GM08714 (cell line): ENCODE results near the gene PANX2.

Experiments
- H3K4me3 ChIP-seq: fragments of 200-500 bp; sonication (Bioruptor generic); 2 replicates; pipeline ENCODE4 v1.5.1; 2014; ENCODE audit warnings: mild to moderate bottlenecking, low read length, inconsistent platforms
- ZNF274 ChIP-seq: IDR thresholded peaks from 2 replicates; pipeline ENCODE4 v1.6.1; 2012; ENCODE audit warnings: mild to moderate bottlenecking, low read depth, low read length

PANX2 gene

GRCh38 chr22:50180727-50181521, 10.4 kb downstream of the PANX2 start:
- H3K4me3 ChIP-seq: no peak overlapping the region
- TF ChIP-seq ZNF274: no peak

GRCh38 chr22:50182176-50183081, 11.9 kb downstream of the PANX2 start:
- no peak for TF ChIP-seq ZNF274
- no peak overlapping the region for H3K4me3 ChIP-seq

DNA sequence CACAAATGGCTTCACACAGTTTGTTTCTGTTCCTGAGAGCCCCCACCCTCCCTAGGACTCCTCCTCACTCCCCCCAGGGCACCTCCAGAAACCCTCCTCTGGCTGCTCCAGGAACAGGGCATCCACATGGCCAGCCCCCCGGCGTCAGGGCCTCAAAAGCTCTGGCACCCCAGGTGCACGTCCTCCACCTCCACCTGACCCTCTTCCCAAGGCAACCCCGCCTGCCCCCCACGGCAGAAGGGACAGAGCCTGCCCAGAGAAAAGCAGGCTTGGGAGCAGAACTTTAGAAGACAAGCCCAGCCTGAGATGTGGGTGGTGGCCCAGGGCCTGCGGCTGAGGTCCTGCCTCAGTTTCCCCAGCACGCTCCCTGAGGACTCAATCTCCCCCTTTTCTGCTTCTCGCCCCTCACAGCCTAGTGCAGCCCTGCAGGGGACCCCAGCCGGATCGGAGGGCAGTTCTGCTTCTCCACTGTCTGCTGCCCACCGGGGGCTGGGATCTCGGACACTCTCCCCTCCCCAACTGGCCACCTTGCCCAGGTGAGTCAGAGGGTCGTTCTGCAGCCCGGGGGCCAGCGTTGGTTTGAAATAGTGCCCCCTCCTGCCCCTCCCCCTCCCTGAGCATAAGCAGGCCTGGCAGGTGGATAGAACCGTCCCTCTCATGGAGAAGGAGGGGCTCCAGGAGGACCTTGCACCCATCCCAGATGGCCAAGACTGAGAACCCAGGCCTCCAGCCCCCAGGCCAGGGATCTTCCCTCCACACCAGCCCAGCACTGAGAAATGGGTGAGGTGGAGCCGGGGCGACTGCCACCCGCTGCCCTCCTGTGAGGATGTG, 12.8 kb downstream of the PANX2 start:
- TF ChIP-seq ZNF274: no peak

GRCh38 chr22:50184004-50184901, 13.7 kb downstream of the PANX2 start:
- H3K4me3 ChIP-seq: no peak overlapping the region

More for the DNA sequence above, 12.8 kb downstream of the PANX2 start:
- no peak overlapping the region for H3K4me3 ChIP-seq

DNA sequence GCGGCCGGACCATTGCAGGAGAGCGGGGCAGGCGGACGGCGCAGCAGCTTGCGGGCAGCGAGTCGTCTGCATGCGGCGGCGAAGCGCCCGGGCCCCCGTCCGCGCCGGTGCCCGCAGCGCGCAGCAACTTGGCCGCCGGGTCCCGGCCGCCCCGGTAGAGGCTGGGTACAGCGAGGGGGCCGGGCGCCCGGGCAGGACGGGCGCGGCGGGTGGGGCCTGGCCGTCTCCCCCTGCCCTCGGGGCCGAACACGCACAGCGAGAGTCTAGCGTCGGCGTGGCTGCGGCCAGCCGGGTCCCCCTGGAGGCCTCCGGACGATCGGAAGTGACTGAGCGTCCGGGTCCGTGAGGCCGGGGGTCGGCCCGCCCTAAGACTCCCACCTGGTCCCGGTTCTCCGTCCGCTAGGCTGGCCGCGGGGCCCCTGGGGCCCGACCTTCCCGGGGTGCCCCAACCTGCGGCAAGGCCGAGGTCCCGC, 14.4 kb downstream of the PANX2 start:
- peak overlapping the region; percentile 2; the same call in 1 of the 2 replicates for H3K4me3 ChIP-seq
- TF ChIP-seq ZNF274: no peak

More at GRCh38 chr22:50184004-50184901, 13.7 kb downstream of the PANX2 start:
- TF ChIP-seq ZNF274: no peak

DNA sequence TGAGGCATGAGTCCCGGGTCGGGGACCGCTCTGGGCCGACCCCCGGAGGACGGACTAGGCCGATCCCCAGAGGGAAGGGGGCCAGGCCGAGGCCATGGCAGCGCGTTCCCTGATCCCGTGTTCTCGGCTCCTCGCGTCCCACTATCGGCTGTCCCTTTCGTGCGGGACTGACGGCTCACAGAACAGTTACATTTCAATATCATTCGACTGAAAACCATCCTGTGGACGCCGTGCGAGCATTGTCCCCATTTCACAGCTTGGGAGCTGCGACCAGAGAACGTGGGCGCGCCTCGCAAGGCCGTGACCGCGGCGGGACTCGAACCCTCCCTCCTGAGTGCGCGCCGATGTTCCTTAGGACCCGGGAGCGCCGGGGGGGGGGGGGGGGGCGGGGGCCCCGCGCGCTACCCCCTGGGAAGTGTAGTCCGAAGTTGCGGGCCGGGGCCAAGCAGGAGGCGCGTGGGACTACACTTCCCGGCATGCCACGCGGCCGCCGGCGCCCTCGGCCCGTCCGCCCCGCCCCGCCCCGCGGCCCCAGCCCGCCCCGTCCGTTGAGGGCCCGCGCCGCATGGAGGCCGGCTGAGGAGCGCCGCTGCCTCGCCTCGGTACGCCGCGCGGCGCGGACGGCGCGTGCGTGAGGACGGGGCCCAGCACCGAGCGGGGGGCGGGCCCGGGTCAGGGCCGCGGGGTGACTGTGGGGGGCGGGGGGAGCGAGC, 15.0 kb downstream of the PANX2 start, which contains the start of gene TRABD:
TRABD (plus strand) TSS at position 539 of the 713 bp plus-strand sequence. CDS start 7,148 bp downstream, outside the sequence.
- TF ChIP-seq ZNF274: no peak
- peak within 1 kb of the TSS; percentile 77 for H3K4me3 ChIP-seq

DNA sequence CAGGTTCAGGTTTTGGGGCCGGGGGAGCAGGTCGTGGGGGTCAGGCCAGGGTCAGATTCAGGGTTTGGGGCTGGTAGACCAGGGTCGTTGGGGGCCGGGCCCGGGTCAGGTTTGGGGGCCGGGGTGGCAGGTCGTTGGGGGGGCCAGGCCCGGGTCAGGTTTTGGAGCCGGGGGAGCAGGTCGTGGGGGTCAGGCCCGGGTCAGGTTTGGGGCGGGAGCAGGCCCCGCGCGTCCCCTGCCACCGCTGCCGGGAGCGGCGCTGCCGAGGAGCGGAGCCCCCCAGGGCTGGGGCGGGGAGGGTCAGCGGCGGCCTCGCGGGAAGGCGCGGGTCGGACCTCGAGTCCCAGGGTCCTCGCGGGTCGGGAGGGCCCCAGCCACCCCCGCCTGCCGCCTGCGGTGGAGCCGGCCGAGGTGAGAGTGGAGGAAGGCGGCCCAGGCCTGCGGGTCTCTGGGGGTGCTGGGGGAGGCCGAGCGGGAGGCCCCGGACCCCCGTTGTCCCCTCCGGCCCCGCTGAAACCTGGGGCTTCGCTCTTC, 15.7 kb downstream of the PANX2 start:
- no peak for TF ChIP-seq ZNF274
- H3K4me3 ChIP-seq: peak overlapping the region; percentile 77

DNA sequence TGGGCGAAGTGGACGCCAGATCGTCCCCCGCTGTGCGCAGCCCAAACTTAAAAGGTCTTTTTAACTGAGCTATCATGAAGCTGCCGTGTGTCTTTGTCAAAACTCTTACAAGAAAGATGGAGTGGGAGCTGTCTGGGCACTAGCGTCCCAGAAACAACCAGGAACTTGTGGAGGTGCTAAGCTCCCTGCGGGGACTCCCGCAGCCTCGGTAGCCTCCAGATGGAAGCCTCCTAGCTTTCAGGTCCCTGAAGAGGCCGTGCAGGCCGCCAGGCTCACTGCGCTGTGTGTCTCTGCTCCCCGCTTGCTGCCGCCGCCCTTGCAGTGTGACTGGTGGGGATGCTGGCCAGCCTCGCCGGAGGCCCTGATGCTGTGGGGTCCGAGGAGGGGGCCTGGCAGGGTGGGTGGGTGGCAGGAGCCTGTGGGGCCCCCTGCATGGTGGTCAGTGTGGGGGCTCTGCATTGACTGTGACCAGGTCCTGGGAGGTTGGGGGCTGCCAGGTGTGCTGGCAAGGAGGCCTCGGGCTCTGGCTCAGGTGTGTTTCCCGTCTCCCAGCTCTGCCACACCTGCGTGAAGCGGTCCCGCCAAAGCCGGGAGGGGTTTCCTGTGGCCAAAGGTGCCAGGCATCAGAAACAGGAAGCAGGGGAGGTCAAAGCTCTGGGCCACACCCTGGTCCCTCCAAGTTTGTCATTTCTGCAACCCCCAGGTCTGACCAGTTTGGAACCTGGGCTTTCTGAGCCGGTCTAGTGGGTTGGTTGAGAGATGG, 16.4 kb downstream of the PANX2 start:
- TF ChIP-seq ZNF274: no peak

GRCh38 chr22:50188356-50188755, 17.8 kb downstream of the PANX2 start:
- no peak overlapping the region for H3K4me3 ChIP-seq
- TF ChIP-seq ZNF274: no peak

More for the DNA sequence above, 16.4 kb downstream of the PANX2 start:
- peak overlapping the region; percentile 77 for H3K4me3 ChIP-seq

- no peak for TF ChIP-seq ZNF274
- H3K4me3 ChIP-seq: peak overlapping the region; percentile 45; the same call in 1 of the 2 replicates
Measured at GRCh38 chr22:50189184-50189848, 18.8 kb downstream of the PANX2 start.

DNA sequence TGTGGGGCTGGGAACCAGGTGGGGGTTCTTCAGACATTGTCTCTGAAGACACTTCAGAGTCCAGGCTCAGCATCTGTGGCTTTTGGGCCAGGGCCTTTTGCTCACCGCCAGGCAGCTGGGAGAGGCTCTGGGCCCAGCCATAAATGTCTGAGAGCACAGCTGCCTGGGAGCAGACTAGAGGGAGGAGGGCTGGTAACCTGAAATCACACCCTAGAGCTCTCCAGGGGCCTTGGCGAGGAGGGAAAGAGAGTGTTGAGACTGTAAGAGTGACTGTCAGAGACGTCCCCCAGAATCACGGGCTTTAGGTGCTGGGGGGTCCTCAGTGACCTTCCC, 19.3 kb downstream of the PANX2 start:
- no peak for TF ChIP-seq ZNF274
- peak overlapping the region; percentile 45; the same call in 1 of the 2 replicates for H3K4me3 ChIP-seq
